Natural killer cell treated with Interleukin-12 subunit alpha and Interleukin-12 subunit beta and Interleukin-15 and Interleukin-18, amount 100 ng/mL, for 72 hours (primary cell): Measurements from ENCODE around the gene RHOBTB3. TPM values are rescaled to one million over a fixed set of nuclear protein-coding genes. Genes with fewer than 3 reads are reported as not detected.
"Not testable (repeated sequence)": the region's sequence is repeated elsewhere in the genome, so short reads cannot be mapped to it uniquely, and the experiment has no call there.

ENCODE experiments used
- ATAC-seq, 2 donors: fragments of 150-1000 bp; cut with Tn5 transposase in 1 of 2; sonication (Bioruptor Pico), chemical (Tn5 transposase) in 1 of 2; 2 replicates each; pipeline ENCODE4 v1.10.0; 2021
- DNase-seq: peaks from one replicate; pipeline ENCODE4 v3.0.0; 2022; ENCODE audit warnings: low spot score
- H3K27ac Mint-ChIP-seq, 2 donors: 1 replicate in 1 of 2; 2 replicates in 1 of 2; pipeline ENCODE4 v1.8.0; 2022; ENCODE audit warnings: mixed read lengths in 2 of 2, mild to moderate bottlenecking in 1 of 2, moderate library complexity in 1 of 2
- H3K27me3 Mint-ChIP-seq, 2 donors: 1 replicate in 1 of 2; 2 replicates in 1 of 2; pipeline ENCODE4 v1.8.0; 2022; ENCODE audit warnings: mixed read lengths in 2 of 2
- H3K36me3 Mint-ChIP-seq: one replicate; pipeline ENCODE4 v1.8.0; 2022; ENCODE audit warnings: mixed read lengths
- H3K4me1 Mint-ChIP-seq, 2 donors: 1 replicate in 1 of 2; 2 replicates in 1 of 2; pipeline ENCODE4 v1.8.0; 2022; ENCODE audit warnings: low read depth in 2 of 2, mixed read lengths in 2 of 2, mild to moderate bottlenecking in 1 of 2
- H3K4me3 Mint-ChIP-seq: one replicate; pipeline ENCODE4 v1.8.0; 2022; ENCODE audit warnings: mixed read lengths
- H3K9me3 Mint-ChIP-seq: 2 replicates; pipeline ENCODE4 v1.8.0; 2022; ENCODE audit warnings: mixed read lengths
- total RNA-seq, 2 donors: library from RNA; stranded (reverse); gene quantifications; one replicate each; pipeline ENCODE4 v1.2.3, GENCODE V29; 2022

RHOBTB3 gene
- total RNA-seq, 2 donors from 2014 or later, result 14.7 to 17.4 TPM

- no peaks in the 10 kb centered on the region for H3K36me3 Mint-ChIP-seq
- no peak for ATAC-seq
- no peaks in the 10 kb centered on the region for H3K27me3 Mint-ChIP-seq
Measured at GRCh38 chr5:95708876-95709275, 22.3 kb upstream of the RHOBTB3 start.

GRCh38 chr5:95709967-95710650 is 21.0 kb upstream of the RHOBTB3 start:
- H3K27ac Mint-ChIP-seq, result no peak overlapping the region
- no peaks in the 10 kb centered on the region for H3K27me3 Mint-ChIP-seq
- DNase-seq (no peak), ATAC-seq (no peak)
- no peak overlapping the region for H3K4me3 Mint-ChIP-seq
- H3K4me1 Mint-ChIP-seq, result peaks cover 9 to 12% of the 10 kb centered on the region in 2 donors
- H3K36me3 Mint-ChIP-seq, result peaks cover 4% of the 10 kb centered on the region
- H3K9me3 Mint-ChIP-seq, result no peaks in the 10 kb centered on the region

More at GRCh38 chr5:95708876-95709275, 22.3 kb upstream of the RHOBTB3 start:
- Mint-ChIP-seq H3K4me1 (peaks cover 4 to 6% of the 10 kb centered on the region in 2 donors), H3K27ac (no peak overlapping the region), H3K9me3 (no peaks in the 10 kb centered on the region), H3K4me3 (no peak overlapping the region)
- DNase-seq, result no peak

GRCh38 chr5:95710651-95711500 is 20.3 kb upstream of the RHOBTB3 start:
- not testable (repeated sequence) for H3K36me3 Mint-ChIP-seq, H3K4me3 Mint-ChIP-seq, H3K9me3 Mint-ChIP-seq, DNase-seq, ATAC-seq, H3K27ac Mint-ChIP-seq, H3K27me3 Mint-ChIP-seq
- peaks cover 12 to 15% of the 10 kb centered on the region in 2 donors for H3K4me1 Mint-ChIP-seq

GRCh38 chr5:95711501-95712346 is 19.4 kb upstream of the RHOBTB3 start:
- Mint-ChIP-seq H3K4me3 (no peak overlapping the region), H3K27me3 (no peaks in the 10 kb centered on the region), H3K9me3 (peaks cover 3% of the 10 kb centered on the region), H3K27ac (no peak overlapping the region), H3K4me1 (peaks cover 12 to 22% of the 10 kb centered on the region in 2 donors), H3K36me3 (peaks cover 4% of the 10 kb centered on the region)
- DNase-seq, result no peak
- no peak for ATAC-seq

GRCh38 chr5:95712347-95712958 is 18.7 kb upstream of the RHOBTB3 start:
- Mint-ChIP-seq H3K9me3 (peaks cover 3% of the 10 kb centered on the region), H3K4me3 (no peak overlapping the region), H3K27me3 (no peaks in the 10 kb centered on the region), H3K27ac (no peak overlapping the region), H3K4me1 (peaks cover 12 to 22% of the 10 kb centered on the region in 2 donors), H3K36me3 (peaks cover 4% of the 10 kb centered on the region)
- ATAC-seq, result peak; percentile 64 to 76
- no peak for DNase-seq

- H3K27ac Mint-ChIP-seq, H3K4me3 Mint-ChIP-seq, ATAC-seq, H3K9me3 Mint-ChIP-seq, H3K36me3 Mint-ChIP-seq, DNase-seq, H3K27me3 Mint-ChIP-seq: not testable (repeated sequence)
- H3K4me1 Mint-ChIP-seq, result peaks cover 12 to 22% of the 10 kb centered on the region in 2 donors
Measured at GRCh38 chr5:95713246-95713645, 17.9 kb upstream of the RHOBTB3 start.

- peak overlapping the region in 1 of 2 donors; percentile 60 for H3K27ac Mint-ChIP-seq
- H3K9me3 Mint-ChIP-seq, result peaks cover 3% of the 10 kb centered on the region
- no peaks in the 10 kb centered on the region for H3K27me3 Mint-ChIP-seq
- DNase-seq (no peak), ATAC-seq (no peak)
- peak overlapping the region; percentile 22 for H3K4me3 Mint-ChIP-seq
- peaks cover 12 to 22% of the 10 kb centered on the region in 2 donors for H3K4me1 Mint-ChIP-seq
- peaks cover 4% of the 10 kb centered on the region for H3K36me3 Mint-ChIP-seq
Measured at GRCh38 chr5:95713960-95714710, 17.0 kb upstream of the RHOBTB3 start.

GRCh38 chr5:95715799-95716461 is 15.2 kb upstream of the RHOBTB3 start:
- H3K27me3 Mint-ChIP-seq, result no peaks in the 10 kb centered on the region
- peak overlapping the region; percentile 52 for H3K4me3 Mint-ChIP-seq
- peaks cover 3% of the 10 kb centered on the region for H3K9me3 Mint-ChIP-seq
- peaks cover 4% of the 10 kb centered on the region for H3K36me3 Mint-ChIP-seq
- DNase-seq (peak; percentile 68), ATAC-seq (peak; percentile 82 to 84)
- H3K27ac Mint-ChIP-seq, result peak overlapping the region in 1 of 2 donors; percentile 60
- H3K4me1 Mint-ChIP-seq, result peaks cover 12 to 22% of the 10 kb centered on the region in 2 donors

- ATAC-seq (no peak), DNase-seq (no peak)
- H3K27me3 Mint-ChIP-seq, result no peaks in the 10 kb centered on the region
- H3K4me1 Mint-ChIP-seq, result peaks cover 8 to 21% of the 10 kb centered on the region in 2 donors
- no peak overlapping the region for H3K27ac Mint-ChIP-seq
- H3K4me3 Mint-ChIP-seq, result no peak overlapping the region
- peaks cover 4% of the 10 kb centered on the region for H3K36me3 Mint-ChIP-seq
- H3K9me3 Mint-ChIP-seq, result peaks cover 3% of the 10 kb centered on the region
Measured at GRCh38 chr5:95717439-95717838, 13.7 kb upstream of the RHOBTB3 start.

GRCh38 chr5:95718203-95718602 is 12.9 kb upstream of the RHOBTB3 start:
- Mint-ChIP-seq H3K9me3 (peaks cover 3% of the 10 kb centered on the region), H3K36me3 (peaks cover 4% of the 10 kb centered on the region), H3K27me3 (no peaks in the 10 kb centered on the region), H3K4me3 (no peak overlapping the region), H3K4me1 (peaks cover 6 to 21% of the 10 kb centered on the region in 2 donors), H3K27ac (no peak overlapping the region)
- peak; percentile 81 to 85 for ATAC-seq
- peak; percentile 64 for DNase-seq

GRCh38 chr5:95718738-95719137 is 12.4 kb upstream of the RHOBTB3 start:
- no peak for ATAC-seq
- H3K36me3 Mint-ChIP-seq, result peaks cover 4% of the 10 kb centered on the region

GRCh38 chr5:95720094-95720786 is 10.9 kb upstream of the RHOBTB3 start:
- Mint-ChIP-seq H3K27me3 (no peaks in the 10 kb centered on the region), H3K9me3 (peaks cover 3% of the 10 kb centered on the region), H3K4me3 (no peak overlapping the region), H3K36me3 (no peaks in the 10 kb centered on the region), H3K27ac (no peak overlapping the region), H3K4me1 (peaks cover 9 to 17% of the 10 kb centered on the region in 2 donors)
- no peak for ATAC-seq
- DNase-seq, result no peak

More at GRCh38 chr5:95718738-95719137, 12.4 kb upstream of the RHOBTB3 start:
- peaks cover 3% of the 10 kb centered on the region for H3K9me3 Mint-ChIP-seq
- H3K27ac Mint-ChIP-seq, result no peak overlapping the region
- H3K4me1 Mint-ChIP-seq, result peaks cover 10 to 23% of the 10 kb centered on the region in 2 donors
- H3K27me3 Mint-ChIP-seq, result no peaks in the 10 kb centered on the region
- no peak overlapping the region for H3K4me3 Mint-ChIP-seq
- no peak for DNase-seq
